Stimulated activated CD8-positive, alpha-beta memory T cell treated with anti-CD3 and anti-CD28 coated beads, Interleukin-12 subunit alpha, Interleukin-12 subunit beta, amount 100 ng/mL, for 1 hour (primary cell): ENCODE data around the gene KDM4B.

Experiments
- DNase-seq: peaks from one replicate; pipeline ENCODE4 v3.0.0-alpha.2; 2020; ENCODE audit warnings: low read depth

KDM4B gene

GRCh38 chr19:4984438-4984990 is 15.6 kb downstream of the KDM4B start:
- no peak for DNase-seq

- no peak for DNase-seq
Observed at GRCh38 chr19:4985551-4985991, 16.7 kb downstream of the KDM4B start.

GRCh38 chr19:4986056-4986455 is 17.1 kb downstream of the KDM4B start:
- no peak for DNase-seq

- no peak for DNase-seq
Observed at GRCh38 chr19:4986471-4986891, 17.6 kb downstream of the KDM4B start.

GRCh38 chr19:4987256-4987655 is 18.3 kb downstream of the KDM4B start:
- DNase-seq = no peak

GRCh38 chr19:4987692-4988370 is 18.9 kb downstream of the KDM4B start:
- no peak for DNase-seq

GRCh38 chr19:4988770-4989251 is 19.9 kb downstream of the KDM4B start:
- no peak for DNase-seq

GRCh38 chr19:4990306-4990705 is 21.4 kb downstream of the KDM4B start:
- DNase-seq = no peak

GRCh38 chr19:4991538-4991937 is 22.6 kb downstream of the KDM4B start:
- no peak for DNase-seq

- no peak for DNase-seq
Observed at GRCh38 chr19:4991996-4992698, 23.2 kb downstream of the KDM4B start.

- DNase-seq = no peak
Observed at GRCh38 chr19:4993683-4994082, 24.8 kb downstream of the KDM4B start.

- no peak for DNase-seq
Observed at GRCh38 chr19:4996701-4997100, 27.8 kb downstream of the KDM4B start.

- DNase-seq = no peak
Observed at GRCh38 chr19:4997297-4997696, 28.4 kb downstream of the KDM4B start.

GRCh38 chr19:5000120-5000611 is 31.3 kb downstream of the KDM4B start:
- DNase-seq = no peak

- peak; percentile 10 for DNase-seq
Observed at GRCh38 chr19:5001615-5002014, 32.7 kb downstream of the KDM4B start.

- no peak for DNase-seq
Observed at GRCh38 chr19:5002143-5002542, 33.2 kb downstream of the KDM4B start.

GRCh38 chr19:5003781-5004180 is 34.9 kb downstream of the KDM4B start:
- DNase-seq = no peak

GRCh38 chr19:5005096-5005495 is 36.2 kb downstream of the KDM4B start:
- no peak for DNase-seq

GRCh38 chr19:5006201-5006600 is 37.3 kb downstream of the KDM4B start:
- DNase-seq = no peak

GRCh38 chr19:5006821-5007220 is 37.9 kb downstream of the KDM4B start:
- DNase-seq = no peak

GRCh38 chr19:5011476-5012238 is 42.7 kb downstream of the KDM4B start:
- no peak for DNase-seq
